ENCODE measurements around the gene IAH1. TPM values are rescaled to one million over a fixed set of nuclear protein-coding genes. Genes with fewer than 3 reads are reported as not detected.
A peak's percentile ranks its signal among the peaks of the same experiment; 100 is the strongest.
"Not testable (repeated sequence)": the region's sequence is repeated elsewhere in the genome, so short reads cannot be mapped to it uniquely, and the experiment has no call there.

Gene IAH1
- total and polyA plus RNA-seq, 10 donors, result 29.7 to 76.5 (median 39.3) TPM

DNA sequence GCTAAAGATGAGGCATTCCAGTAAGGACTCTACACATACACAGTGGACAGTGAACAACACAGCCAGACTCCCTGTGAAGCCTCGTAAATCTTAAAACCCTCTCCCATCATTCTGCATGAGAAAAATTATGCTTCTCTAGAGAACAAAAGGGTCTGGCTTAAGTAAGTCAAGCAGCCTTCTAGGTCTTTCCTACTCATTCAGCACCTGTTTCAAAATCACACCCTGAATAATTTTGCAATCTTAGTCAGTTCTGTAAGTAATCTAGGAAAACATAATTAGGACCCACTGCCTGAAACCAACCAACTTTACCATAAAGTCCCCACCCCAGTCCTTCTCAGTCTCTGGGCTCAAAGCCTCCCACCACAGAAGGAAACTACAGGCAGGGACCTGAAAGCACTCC, 19.7 kb downstream of the IAH1 start:
- TF ChIP-seq POLR2A (IDR thresholded peaks at IDR 0.05) (no peak), CTCF (IDR thresholded peaks at IDR 0.05 in 8 of 11, conservative IDR thresholded peaks at IDR 0.05 in 3 of 11) (no peak), POLR2AphosphoS5 (IDR thresholded peaks at IDR 0.05) (no peak)
- no peak for DNase-seq
- no peaks in the 10 kb centered on the region for H3K9me3 ChIP-seq
- H3K4me1 ChIP-seq, result no peaks in the 10 kb centered on the region
- 92 to 97% (median 95%) methylated on average over 1 of the region's 1 CpG for WGBS, 5 donors
- intact Hi-C loops (cut with DNase I; ENCODE audit: low total_unique reads), result no loop called here
- H3K27me3 ChIP-seq (replicated peaks in 1 of 7), result no peaks in the 10 kb centered on the region
- no peak overlapping the region for H3K27ac ChIP-seq
- H3K4me3 ChIP-seq, result no peak overlapping the region
- H3K36me3 ChIP-seq, result peaks cover 0 to 100% (median 86%) of the 10 kb centered on the region in 6 donors

DNA sequence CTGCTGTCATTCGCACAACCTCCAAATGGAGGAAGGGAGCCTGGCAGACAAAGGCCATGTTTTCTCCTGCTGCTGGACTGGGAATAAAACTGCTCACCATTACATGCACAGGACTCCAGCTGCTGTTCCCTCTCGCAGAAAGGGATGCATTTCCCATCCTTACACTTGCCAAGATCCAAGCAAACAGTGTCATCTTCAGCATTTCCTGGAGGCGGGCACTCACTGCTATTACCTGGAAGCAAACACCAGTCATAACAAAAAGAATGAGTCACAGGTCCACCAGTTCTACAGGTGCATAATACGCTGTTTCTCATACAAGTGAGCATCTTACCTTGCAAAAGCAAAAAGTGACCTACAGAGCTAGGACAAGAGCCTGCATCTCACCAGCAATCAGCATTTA, 22.7 kb downstream of the IAH1 start:
- DNase-seq, result no peak
- Histone ChIP-seq H3K27me3 (replicated peaks in 1 of 7) (no peaks in the 10 kb centered on the region), H3K36me3 (peaks cover 0 to 100% (median 71%) of the 10 kb centered on the region in 6 donors), H3K4me3 (no peak overlapping the region), H3K4me1 (no peaks in the 10 kb centered on the region), H3K9me3 (no peaks in the 10 kb centered on the region), H3K27ac (no peak overlapping the region)
- intact Hi-C loops (cut with DNase I; ENCODE audit: low total_unique reads), result no loop called here
- TF ChIP-seq POLR2A (IDR thresholded peaks at IDR 0.05), result no peak
- no peak for TF ChIP-seq CTCF (IDR thresholded peaks at IDR 0.05 in 8 of 11, conservative IDR thresholded peaks at IDR 0.05 in 3 of 11)
- TF ChIP-seq POLR2AphosphoS5 (IDR thresholded peaks at IDR 0.05), result no peak
- 90 to 98% (median 93%) methylated on average over 4 of the region's 4 CpGs for WGBS, 5 donors

- H3K9me3 ChIP-seq, result no peaks in the 10 kb centered on the region
- TF ChIP-seq POLR2A (IDR thresholded peaks at IDR 0.05), result no peak
- TF ChIP-seq CTCF (IDR thresholded peaks at IDR 0.05 in 8 of 11, conservative IDR thresholded peaks at IDR 0.05 in 3 of 11), result no peak
- TF ChIP-seq POLR2AphosphoS5 (IDR thresholded peaks at IDR 0.05), result peak in 1 of 3 donors; percentile 12
- intact Hi-C loops (cut with DNase I; ENCODE audit: low total_unique reads), result no loop called here
- WGBS, 5 donors, result 67 to 93% (median 86%) methylated on average over 1 of the region's 1 CpG
- H3K4me3 ChIP-seq, result no peak overlapping the region
- peaks cover 0 to 100% (median 70%) of the 10 kb centered on the region in 6 donors for H3K36me3 ChIP-seq
- no peaks in the 10 kb centered on the region for H3K4me1 ChIP-seq
- no peaks in the 10 kb centered on the region for H3K27me3 ChIP-seq (replicated peaks in 1 of 7)
- DNase-seq, result no peak
- H3K27ac ChIP-seq, result no peak overlapping the region
These were observed 23.9 kb downstream of the IAH1 start for GRCh38 chr2:9498210-9498609.

- Histone ChIP-seq H3K27me3 (replicated peaks in 1 of 7) (no peaks in the 10 kb centered on the region), H3K27ac (no peak overlapping the region), H3K9me3 (no peaks in the 10 kb centered on the region), H3K4me1 (no peaks in the 10 kb centered on the region), H3K4me3 (no peak overlapping the region), H3K36me3 (peaks cover 0 to 99% (median 62%) of the 10 kb centered on the region in 6 donors)
- DNase-seq, result no peak
- intact Hi-C loops (cut with DNase I; ENCODE audit: low total_unique reads), result no loop called here
- TF ChIP-seq POLR2A (IDR thresholded peaks at IDR 0.05) (no peak), POLR2AphosphoS5 (IDR thresholded peaks at IDR 0.05) (no peak), CTCF (IDR thresholded peaks at IDR 0.05 in 8 of 11, conservative IDR thresholded peaks at IDR 0.05 in 3 of 11) (no peak)
- 16 to 38% (median 30%) methylated on average over 1 of the region's 1 CpG for WGBS, 5 donors
These were observed 34.6 kb downstream of the IAH1 start for GRCh38 chr2:9508931-9509330.

DNA sequence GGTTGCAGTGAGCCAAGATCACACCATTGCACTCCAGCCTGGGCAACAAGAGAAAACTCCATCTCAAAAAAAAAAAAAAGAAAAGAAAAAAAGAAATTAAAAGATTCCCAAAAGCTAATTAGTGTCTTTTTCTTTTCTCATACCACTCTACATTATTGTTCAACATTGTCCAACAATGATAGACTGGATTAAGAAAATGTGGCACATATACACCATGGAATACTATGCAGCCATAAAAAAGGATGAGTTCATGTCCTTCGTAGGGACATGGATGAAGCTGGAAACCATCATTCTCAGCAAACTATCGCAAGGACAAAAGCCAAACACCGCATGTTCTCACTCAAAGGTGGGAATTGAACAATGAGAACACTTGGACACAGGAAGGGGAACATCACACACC, 39.6 kb downstream of the IAH1 start:
- H3K27ac ChIP-seq; H3K4me3 ChIP-seq; H3K27me3 ChIP-seq (replicated peaks in 1 of 7); intact Hi-C loops (cut with DNase I; ENCODE audit: low total_unique reads); H3K4me1 ChIP-seq; DNase-seq; H3K9me3 ChIP-seq: not testable (repeated sequence)
- peaks cover 0 to 99% (median 52%) of the 10 kb centered on the region in 6 donors for H3K36me3 ChIP-seq
- WGBS, 5 donors, result 94 to 100% (median 99%) methylated on average over 3 of the region's 3 CpGs
